ENCODE measurements around the gene DRICH1.

DNA sequence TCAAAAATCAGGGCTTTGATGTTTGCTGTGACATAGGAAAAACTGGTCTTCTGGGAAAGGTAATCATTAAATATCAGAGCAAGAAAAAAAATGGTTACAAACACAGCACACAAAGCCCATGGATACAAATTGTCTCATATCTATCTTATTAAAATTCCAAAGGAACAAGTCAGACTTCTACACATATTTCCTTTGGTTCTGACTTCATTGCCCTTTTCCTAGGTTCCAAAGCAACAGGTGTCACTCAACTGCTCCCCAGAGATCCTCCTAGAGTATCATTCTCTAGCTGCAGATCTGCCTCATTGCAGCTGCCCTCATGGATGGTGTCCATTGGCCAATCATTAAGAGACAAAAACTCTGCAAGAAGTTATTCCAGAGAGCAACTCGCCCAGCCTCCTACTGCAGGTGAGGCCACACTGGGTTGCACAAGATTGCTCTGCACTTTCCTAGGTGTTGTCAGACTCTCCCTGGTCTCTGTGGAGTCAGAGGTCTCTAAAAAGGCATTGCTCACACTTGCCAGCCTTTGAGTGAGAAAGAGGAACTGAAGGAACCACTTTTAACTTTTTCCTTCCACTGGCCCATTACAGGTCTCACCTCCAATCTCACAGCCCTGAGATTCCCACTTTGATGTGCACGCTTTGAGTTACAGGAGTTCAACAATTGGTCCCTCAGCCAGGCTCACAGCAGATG, 5.7 kb downstream of the DRICH1 start:
- TF ChIP-seq, protein P1, sequence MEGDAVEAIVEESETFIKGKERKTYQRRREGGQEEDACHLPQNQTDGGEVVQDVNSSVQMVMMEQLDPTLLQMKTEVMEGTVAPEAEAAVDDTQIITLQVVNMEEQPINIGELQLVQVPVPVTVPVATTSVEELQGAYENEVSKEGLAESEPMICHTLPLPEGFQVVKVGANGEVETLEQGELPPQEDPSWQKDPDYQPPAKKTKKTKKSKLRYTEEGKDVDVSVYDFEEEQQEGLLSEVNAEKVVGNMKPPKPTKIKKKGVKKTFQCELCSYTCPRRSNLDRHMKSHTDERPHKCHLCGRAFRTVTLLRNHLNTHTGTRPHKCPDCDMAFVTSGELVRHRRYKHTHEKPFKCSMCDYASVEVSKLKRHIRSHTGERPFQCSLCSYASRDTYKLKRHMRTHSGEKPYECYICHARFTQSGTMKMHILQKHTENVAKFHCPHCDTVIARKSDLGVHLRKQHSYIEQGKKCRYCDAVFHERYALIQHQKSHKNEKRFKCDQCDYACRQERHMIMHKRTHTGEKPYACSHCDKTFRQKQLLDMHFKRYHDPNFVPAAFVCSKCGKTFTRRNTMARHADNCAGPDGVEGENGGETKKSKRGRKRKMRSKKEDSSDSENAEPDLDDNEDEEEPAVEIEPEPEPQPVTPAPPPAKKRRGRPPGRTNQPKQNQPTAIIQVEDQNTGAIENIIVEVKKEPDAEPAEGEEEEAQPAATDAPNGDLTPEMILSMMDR (IDR thresholded peaks at IDR 0.05) = no peak
- no peak for TF ChIP-seq POLR2A (IDR thresholded peaks at IDR 0.05)

Data from thyroid gland (tissue), 4 donors.